ENCODE measurements around the gene FYN. TPM values are rescaled to one million over a fixed set of nuclear protein-coding genes. Genes with fewer than 3 reads are reported as not detected.

The FYN gene
- polyA plus RNA-seq, 3 donors = 88.4 to 149 (median 114) TPM

GRCh38 chr6:111750753-111751673 is 122.2 kb downstream of the FYN start:
- 50% methylated on average over 2 of the region's 6 CpGs for WGBS (ENCODE audit: insufficient coverage)
- Histone ChIP-seq H3K79me2 (ENCODE audit: insufficient read depth, low read length) (peaks cover 21% of the 10 kb centered on the region), H3K9me3 (replicated peaks in 1 of 2; ENCODE audit: control insufficient read depth in 1 of 2, insufficient read depth in 1 of 2, low read length in 2 of 2) (no peaks in the 10 kb centered on the region), H3K27ac (ENCODE audit: low read depth in 1 of 2, low read length in 2 of 2) (no peak overlapping the region), H3K4me3 (replicated peaks in 1 of 3; ENCODE audit: low read depth in 2 of 3, low read length in 3 of 3) (no peak overlapping the region), H3K9ac (ENCODE audit: insufficient read depth, low read length, poor library complexity, severe bottlenecking) (no peak overlapping the region), H3K27me3 (ENCODE audit: control insufficient read depth in 2 of 2, insufficient read depth in 2 of 2, low read length in 2 of 2) (no peaks in the 10 kb centered on the region), H4K20me1 (ENCODE audit: insufficient read depth, low read length) (peaks cover 99% of the 10 kb centered on the region), H3K4me1 (ENCODE audit: control insufficient read depth in 1 of 2, insufficient read depth in 2 of 2, low read length in 2 of 2) (peaks cover 0 to 8% of the 10 kb centered on the region in 2 donors), H3K36me3 (replicated peaks in 1 of 2; ENCODE audit: control insufficient read depth in 1 of 2, insufficient read depth in 2 of 2, low read length in 2 of 2) (peaks cover 0 to 32% of the 10 kb centered on the region in 2 donors), H3K4me2 (replicated peaks; ENCODE audit: extremely low read depth, low read length, poor library complexity, severe bottlenecking) (no peak overlapping the region), H2AFZ (ENCODE audit: insufficient read depth, low read depth, low read length, poor library complexity, severe bottlenecking) (no peak overlapping the region)
- H3K27ac Mint-ChIP-seq = peak overlapping the region in 5 of 7 donors; percentile 38 to 86 (median 53)
- no peaks in the 10 kb centered on the region for H3K9me3 Mint-ChIP-seq
- H3K4me1 Mint-ChIP-seq = peaks cover 26% of the 10 kb centered on the region
- DNase-seq = no peak
- H3K27me3 Mint-ChIP-seq (ENCODE audit: low read depth in 3 of 3) = no peaks in the 10 kb centered on the region
- H3K4me3 Mint-ChIP-seq = no peak overlapping the region
- H3K36me3 Mint-ChIP-seq = peaks cover 45 to 56% of the 10 kb centered on the region in 2 donors
- TF ChIP-seq CTCF (IDR thresholded peaks at IDR 0.05) = no peak
- intact Hi-C loops (cut with micrococcal nuclease) = no loop called here

- Histone ChIP-seq H4K20me1 (ENCODE audit: insufficient read depth, low read length) (peaks cover 99% of the 10 kb centered on the region), H3K27ac (ENCODE audit: low read depth in 1 of 2, low read length in 2 of 2) (no peak overlapping the region), H3K79me2 (ENCODE audit: insufficient read depth, low read length) (peaks cover 19% of the 10 kb centered on the region), H2AFZ (ENCODE audit: insufficient read depth, low read depth, low read length, poor library complexity, severe bottlenecking) (no peak overlapping the region), H3K4me2 (replicated peaks; ENCODE audit: extremely low read depth, low read length, poor library complexity, severe bottlenecking) (no peak overlapping the region), H3K27me3 (ENCODE audit: control insufficient read depth in 2 of 2, insufficient read depth in 2 of 2, low read length in 2 of 2) (no peaks in the 10 kb centered on the region), H3K36me3 (replicated peaks in 1 of 2; ENCODE audit: control insufficient read depth in 1 of 2, insufficient read depth in 2 of 2, low read length in 2 of 2) (peaks cover 0 to 37% of the 10 kb centered on the region in 2 donors), H3K4me3 (replicated peaks in 1 of 3; ENCODE audit: low read depth in 2 of 3, low read length in 3 of 3) (no peak overlapping the region), H3K4me1 (ENCODE audit: control insufficient read depth in 1 of 2, insufficient read depth in 2 of 2, low read length in 2 of 2) (peaks cover 0 to 8% of the 10 kb centered on the region in 2 donors), H3K9me3 (replicated peaks in 1 of 2; ENCODE audit: control insufficient read depth in 1 of 2, insufficient read depth in 1 of 2, low read length in 2 of 2) (no peaks in the 10 kb centered on the region), H3K9ac (ENCODE audit: insufficient read depth, low read length, poor library complexity, severe bottlenecking) (no peak overlapping the region)
- WGBS (ENCODE audit: insufficient coverage) = no CpG with 5 or more reads among the region's 7 CpGs
- H3K9me3 Mint-ChIP-seq = no peaks in the 10 kb centered on the region
- H3K36me3 Mint-ChIP-seq = peaks cover 53 to 61% of the 10 kb centered on the region in 2 donors
- peak overlapping the region in 1 of 7 donors; percentile 38 for H3K27ac Mint-ChIP-seq
- no peak for TF ChIP-seq CTCF (IDR thresholded peaks at IDR 0.05)
- peaks cover 0 to 2% (median 0%) of the 10 kb centered on the region in 3 donors for H3K27me3 Mint-ChIP-seq (ENCODE audit: low read depth in 3 of 3)
- DNase-seq = no peak
- peaks cover 26% of the 10 kb centered on the region for H3K4me1 Mint-ChIP-seq
- intact Hi-C loops (cut with micrococcal nuclease) = no loop called here
- H3K4me3 Mint-ChIP-seq = no peak overlapping the region
Measured at GRCh38 chr6:111750153-111750552, 123.1 kb downstream of the FYN start.

Measured in CD14-positive monocyte (primary cell).